Measurements from ENCODE around the gene SPRN.

Gene SPRN

DNA sequence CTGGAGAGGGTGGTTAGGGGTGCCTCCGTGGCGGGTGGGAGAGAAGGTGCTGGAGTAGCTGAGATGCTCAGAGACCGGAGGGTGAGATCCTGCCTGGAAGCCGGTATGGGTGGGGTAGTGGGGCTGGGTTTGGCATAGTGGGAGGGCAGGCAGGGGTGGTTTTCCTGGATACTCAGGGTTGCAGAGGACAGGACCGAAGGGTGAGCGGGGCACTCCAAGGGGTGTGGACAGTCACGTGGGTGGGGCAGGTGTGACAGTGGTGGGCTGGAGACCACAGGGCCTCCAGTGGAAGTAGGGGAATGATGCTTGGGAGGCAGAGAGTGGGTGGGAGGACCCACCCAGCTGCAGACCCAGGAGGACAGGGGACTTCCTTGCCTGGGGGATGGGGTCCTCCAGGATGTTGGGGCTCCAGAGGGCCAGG is 31.2 kb upstream of the SPRN start:
- no peaks in the 10 kb centered on the region for H3K36me3 ChIP-seq (ENCODE audit: insufficient read depth, insufficient read length, low read length)
- DNase-seq (ENCODE audit: low read depth, low spot score), result no peak
- H3K4me3 ChIP-seq (ENCODE audit: insufficient read length, low read depth), result no peak overlapping the region
- no peaks in the 10 kb centered on the region for H3K4me1 ChIP-seq (ENCODE audit: insufficient read depth, insufficient read length)
- TF ChIP-seq SUZ12 (IDR thresholded peaks at IDR 0.05; ENCODE audit: extremely low read depth, insufficient read depth, insufficient read length) (no peak), YY1 (IDR thresholded peaks at IDR 0.05; ENCODE audit: insufficient read depth, insufficient read length) (no peak), ZNF274 (IDR thresholded peaks at IDR 0.05; ENCODE audit: low read depth, low read length) (no peak)
- H3K9ac ChIP-seq (ENCODE audit: insufficient read length, low read depth), result no peak overlapping the region
- no peaks in the 10 kb centered on the region for H3K9me3 ChIP-seq (ENCODE audit: insufficient read depth, low read length)
- H3K27me3 ChIP-seq (ENCODE audit: insufficient read depth, insufficient read length), result no peaks in the 10 kb centered on the region

DNA sequence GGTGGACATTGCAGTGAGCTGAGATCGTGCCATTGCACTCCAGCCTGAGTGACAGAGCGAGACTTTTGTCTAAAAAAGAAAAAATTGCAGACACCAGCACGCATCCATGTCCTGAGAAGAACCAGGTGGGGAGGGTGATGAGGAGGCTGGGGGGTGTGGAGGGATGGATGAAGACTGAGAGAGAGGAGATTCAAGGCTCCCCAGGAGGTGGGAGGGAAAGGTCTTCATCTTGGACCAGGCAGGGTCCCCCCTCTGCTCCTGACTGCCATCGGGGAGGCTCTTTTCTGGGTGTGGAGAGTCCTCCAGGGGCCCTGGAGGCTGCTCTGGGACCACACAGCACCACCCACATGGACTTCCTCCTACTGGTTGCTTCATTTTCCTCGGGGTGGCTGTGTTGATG is 30.8 kb upstream of the SPRN start:
- no peak overlapping the region for H3K9ac ChIP-seq (ENCODE audit: insufficient read length, low read depth)
- DNase-seq (ENCODE audit: low read depth, low spot score), result no peak
- no peaks in the 10 kb centered on the region for H3K9me3 ChIP-seq (ENCODE audit: insufficient read depth, low read length)
- H3K36me3 ChIP-seq (ENCODE audit: insufficient read depth, insufficient read length, low read length), result no peaks in the 10 kb centered on the region
- H3K4me3 ChIP-seq (ENCODE audit: insufficient read length, low read depth), result no peak overlapping the region
- no peak for TF ChIP-seq ZNF274 (IDR thresholded peaks at IDR 0.05; ENCODE audit: low read depth, low read length)
- TF ChIP-seq YY1 (IDR thresholded peaks at IDR 0.05; ENCODE audit: insufficient read depth, insufficient read length), result no peak
- no peak for TF ChIP-seq SUZ12 (IDR thresholded peaks at IDR 0.05; ENCODE audit: extremely low read depth, insufficient read depth, insufficient read length)
- H3K4me1 ChIP-seq (ENCODE audit: insufficient read depth, insufficient read length), result no peaks in the 10 kb centered on the region
- no peaks in the 10 kb centered on the region for H3K27me3 ChIP-seq (ENCODE audit: insufficient read depth, insufficient read length)

DNA sequence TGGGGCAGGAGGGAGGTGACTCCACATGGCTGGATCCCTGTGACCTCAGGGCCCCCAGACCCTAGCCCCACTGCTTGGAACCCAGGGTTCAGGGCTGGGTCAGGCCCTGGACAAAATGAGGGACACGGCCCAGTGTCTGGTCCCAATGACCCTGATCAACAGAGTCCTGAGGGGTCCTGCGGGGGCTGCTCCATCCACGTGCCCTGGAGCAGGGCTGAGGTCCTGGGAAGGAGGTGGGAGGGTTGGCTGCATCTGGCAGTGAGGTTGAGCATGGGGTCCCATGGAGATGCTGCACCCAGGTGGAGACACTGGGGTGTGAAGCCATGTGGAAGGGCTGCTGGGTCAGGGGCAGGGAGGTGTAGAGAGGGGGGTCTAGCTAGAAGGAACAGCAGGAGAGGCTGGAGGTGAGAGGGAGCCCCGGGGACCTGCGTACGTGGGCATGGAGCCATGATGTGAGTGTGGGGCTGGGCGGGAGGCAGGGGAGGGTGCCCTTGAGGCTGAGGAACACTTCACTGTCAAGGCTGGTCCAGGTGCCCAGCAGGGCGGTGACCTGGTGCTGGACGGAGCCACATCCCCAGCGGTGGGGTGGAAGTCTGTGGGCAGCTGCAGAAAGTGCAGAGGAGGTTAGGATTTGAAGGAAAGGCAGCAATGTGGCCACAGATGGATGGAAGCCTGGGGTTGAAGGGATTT is 29.9 kb upstream of the SPRN start:
- Histone ChIP-seq H3K36me3 (ENCODE audit: insufficient read depth, insufficient read length, low read length) (no peaks in the 10 kb centered on the region), H3K9ac (ENCODE audit: insufficient read length, low read depth) (no peak overlapping the region), H3K27me3 (ENCODE audit: insufficient read depth, insufficient read length) (no peaks in the 10 kb centered on the region), H3K4me1 (ENCODE audit: insufficient read depth, insufficient read length) (no peaks in the 10 kb centered on the region), H3K4me3 (ENCODE audit: insufficient read length, low read depth) (no peak overlapping the region), H3K9me3 (ENCODE audit: insufficient read depth, low read length) (no peaks in the 10 kb centered on the region)
- TF ChIP-seq ZNF274 (IDR thresholded peaks at IDR 0.05; ENCODE audit: low read depth, low read length) (no peak), YY1 (IDR thresholded peaks at IDR 0.05; ENCODE audit: insufficient read depth, insufficient read length) (no peak), SUZ12 (IDR thresholded peaks at IDR 0.05; ENCODE audit: extremely low read depth, insufficient read depth, insufficient read length) (no peak)
- no peak for DNase-seq (ENCODE audit: low read depth, low spot score)

DNA sequence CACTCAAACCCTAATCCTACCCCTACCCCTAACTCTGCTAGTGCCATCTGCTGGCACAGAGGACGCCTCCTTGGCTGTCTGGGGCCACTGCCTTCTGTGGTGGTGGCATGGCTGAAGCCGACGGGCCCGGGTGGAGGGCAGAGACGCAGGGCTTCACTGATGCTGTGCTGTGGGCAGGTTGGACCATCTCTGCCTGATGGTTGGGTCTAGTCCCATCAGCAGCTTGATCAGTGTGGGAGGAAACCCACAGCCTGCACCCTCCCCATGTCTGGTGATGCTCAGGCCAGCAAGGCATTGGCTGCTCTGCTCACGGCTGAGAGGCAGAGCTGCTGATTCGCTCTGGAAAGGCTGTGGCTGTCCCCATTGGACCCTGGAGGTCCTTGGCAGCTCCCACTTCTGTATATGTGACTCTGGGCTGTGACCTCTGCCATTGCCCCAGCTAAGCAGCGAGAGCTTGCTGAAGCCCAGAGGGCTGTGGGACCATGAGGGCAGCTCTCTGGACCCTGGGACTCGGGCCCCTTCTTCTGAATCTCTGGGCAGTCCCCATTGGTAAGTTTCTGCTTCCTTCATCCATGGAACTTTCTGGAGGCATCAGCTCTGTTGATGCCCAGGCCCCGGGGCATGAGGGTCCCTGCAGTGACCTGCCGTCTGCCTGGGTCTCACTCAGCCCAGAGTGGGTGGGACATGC is 29.2 kb upstream of the SPRN start, which contains the start of gene SCART1:
Gene SCART1, plus strand, starts transcription at position 430 of the 688 bp plus-strand sequence. Its CDS starts 53 bp downstream, at position 483.
- Histone ChIP-seq H3K9ac (ENCODE audit: insufficient read length, low read depth) (no peak within 1 kb of the TSS), H3K4me3 (ENCODE audit: insufficient read length, low read depth) (no peak within 1 kb of the TSS), H3K36me3 (ENCODE audit: insufficient read depth, insufficient read length, low read length) (no peaks in the 10 kb centered on the region), H3K4me1 (ENCODE audit: insufficient read depth, insufficient read length) (no peaks in the 10 kb centered on the region), H3K27me3 (ENCODE audit: insufficient read depth, insufficient read length) (no peaks in the 10 kb centered on the region), H3K9me3 (ENCODE audit: insufficient read depth, low read length) (peaks cover 7% of the 10 kb centered on the region)
- TF ChIP-seq YY1 (IDR thresholded peaks at IDR 0.05; ENCODE audit: insufficient read depth, insufficient read length), result no peak
- no peak for TF ChIP-seq ZNF274 (IDR thresholded peaks at IDR 0.05; ENCODE audit: low read depth, low read length)
- TF ChIP-seq SUZ12 (IDR thresholded peaks at IDR 0.05; ENCODE audit: extremely low read depth, insufficient read depth, insufficient read length), result no peak
- no peak for DNase-seq (ENCODE audit: low read depth, low spot score)

DNA sequence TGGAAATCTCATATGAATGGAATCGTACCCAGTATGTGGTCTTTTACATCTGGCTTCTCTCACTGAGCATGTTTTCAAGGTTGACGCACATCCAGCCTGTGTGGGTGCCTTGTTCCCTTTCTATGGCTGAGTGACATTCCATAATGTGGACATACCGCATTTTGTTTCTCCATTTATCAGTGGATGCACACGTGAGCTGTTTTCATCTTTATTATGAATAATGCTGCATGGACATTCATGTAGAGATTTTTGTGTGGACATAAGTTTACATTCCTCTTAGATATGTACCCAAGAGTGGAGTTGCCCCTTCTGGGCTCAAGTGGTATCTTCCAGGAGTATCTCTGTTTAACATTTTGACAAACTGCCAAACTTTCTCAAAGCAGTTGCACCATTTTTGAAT is 28.0 kb upstream of the SPRN start:
- H3K36me3 ChIP-seq (ENCODE audit: insufficient read depth, insufficient read length, low read length), result no peaks in the 10 kb centered on the region
- TF ChIP-seq SUZ12 (IDR thresholded peaks at IDR 0.05; ENCODE audit: extremely low read depth, insufficient read depth, insufficient read length) (no peak), ZNF274 (IDR thresholded peaks at IDR 0.05; ENCODE audit: low read depth, low read length) (no peak), YY1 (IDR thresholded peaks at IDR 0.05; ENCODE audit: insufficient read depth, insufficient read length) (no peak)
- H3K9ac ChIP-seq (ENCODE audit: insufficient read length, low read depth), result no peak overlapping the region
- no peaks in the 10 kb centered on the region for H3K27me3 ChIP-seq (ENCODE audit: insufficient read depth, insufficient read length)
- no peak for DNase-seq (ENCODE audit: low read depth, low spot score)
- H3K4me3 ChIP-seq (ENCODE audit: insufficient read length, low read depth), result no peak overlapping the region
- H3K4me1 ChIP-seq (ENCODE audit: insufficient read depth, insufficient read length), result no peaks in the 10 kb centered on the region
- H3K9me3 ChIP-seq (ENCODE audit: insufficient read depth, low read length), result peaks cover 19% of the 10 kb centered on the region

DNA sequence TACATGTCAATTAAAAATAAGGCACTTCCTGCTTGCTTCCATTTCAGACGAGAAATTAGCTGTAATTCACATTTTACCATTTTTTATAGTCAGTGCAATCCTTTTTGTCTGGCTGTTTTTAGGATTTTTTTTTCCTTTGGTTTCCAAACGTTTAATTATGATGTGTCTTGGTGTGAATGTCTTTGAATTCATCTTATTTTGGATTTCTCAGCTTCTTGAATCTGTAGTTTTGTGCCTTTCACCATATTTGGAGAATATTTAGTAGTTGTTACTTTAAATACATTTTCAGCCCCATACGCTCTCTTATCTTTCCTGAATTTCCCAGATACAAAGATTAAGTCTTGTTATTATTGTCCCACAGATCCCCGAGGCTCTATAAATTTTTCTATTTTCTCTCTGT is 26.9 kb upstream of the SPRN start:
- Histone ChIP-seq H3K4me3 (ENCODE audit: insufficient read length, low read depth) (no peak overlapping the region), H3K36me3 (ENCODE audit: insufficient read depth, insufficient read length, low read length) (no peaks in the 10 kb centered on the region), H3K9me3 (ENCODE audit: insufficient read depth, low read length) (peaks cover 28% of the 10 kb centered on the region), H3K27me3 (ENCODE audit: insufficient read depth, insufficient read length) (no peaks in the 10 kb centered on the region), H3K9ac (ENCODE audit: insufficient read length, low read depth) (no peak overlapping the region), H3K4me1 (ENCODE audit: insufficient read depth, insufficient read length) (no peaks in the 10 kb centered on the region)
- no peak for TF ChIP-seq YY1 (IDR thresholded peaks at IDR 0.05; ENCODE audit: insufficient read depth, insufficient read length)
- TF ChIP-seq SUZ12 (IDR thresholded peaks at IDR 0.05; ENCODE audit: extremely low read depth, insufficient read depth, insufficient read length), result no peak
- TF ChIP-seq ZNF274 (IDR thresholded peaks at IDR 0.05; ENCODE audit: low read depth, low read length), result no peak
- no peak for DNase-seq (ENCODE audit: low read depth, low spot score)

DNA sequence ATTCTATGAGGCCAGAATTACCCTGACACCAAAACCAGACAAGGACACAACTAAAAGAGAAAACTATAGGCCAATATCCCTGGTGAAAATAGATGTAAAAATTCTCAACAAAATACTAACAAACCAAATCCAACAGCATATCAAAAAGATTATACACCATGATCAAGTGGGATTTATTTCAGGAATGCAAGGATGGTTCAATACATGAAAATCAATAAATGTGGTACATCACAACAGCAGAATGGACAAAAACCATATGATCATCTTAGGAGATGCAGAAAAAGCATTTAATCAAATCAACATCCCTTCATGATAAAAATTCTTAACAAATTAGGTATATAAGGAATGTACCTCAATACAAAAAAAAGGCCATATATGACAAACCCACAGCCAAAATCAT is 23.7 kb upstream of the SPRN start:
- H3K27me3 ChIP-seq (ENCODE audit: insufficient read depth, insufficient read length), result no peaks in the 10 kb centered on the region
- no peaks in the 10 kb centered on the region for H3K4me1 ChIP-seq (ENCODE audit: insufficient read depth, insufficient read length)
- no peak overlapping the region for H3K4me3 ChIP-seq (ENCODE audit: insufficient read length, low read depth)
- H3K9me3 ChIP-seq (ENCODE audit: insufficient read depth, low read length), result peaks cover 28% of the 10 kb centered on the region
- H3K9ac ChIP-seq (ENCODE audit: insufficient read length, low read depth), result no peak overlapping the region
- TF ChIP-seq SUZ12 (IDR thresholded peaks at IDR 0.05; ENCODE audit: extremely low read depth, insufficient read depth, insufficient read length), result no peak
- DNase-seq (ENCODE audit: low read depth, low spot score), result no peak
- no peaks in the 10 kb centered on the region for H3K36me3 ChIP-seq (ENCODE audit: insufficient read depth, insufficient read length, low read length)

Measured in NT2/D1 (cell line).